GM23338 (cell line): ENCODE measurements around the gene TMEM30B. TPM values are rescaled to one million over a fixed set of nuclear protein-coding genes. Genes with fewer than 3 reads are reported as not detected.

Source experiments
- ATAC-seq: fragments of 200-7000 bp; cut with Tn5 transposase; 3 replicates; pipeline ENCODE4 v1.9.1; 2020
- DNase-seq: peaks from one replicate; pipeline ENCODE4 v3.0.0-alpha.2; 2015; ENCODE audit warnings: low spot score
- H2AFZ ChIP-seq: fragments of 200-600 bp; sonication (generic); 2 replicates; pipeline ENCODE4 v1.8.0; 2016; ENCODE audit warnings: antibody characterized with exemption, mild to moderate bottlenecking, moderate library complexity
- H3F3A ChIP-seq: fragments of 200-600 bp; sonication (generic); replicated peaks from 2 replicates; pipeline ENCODE4 v1.8.0; 2017; ENCODE audit warnings: antibody characterized with exemption, mixed run types, low read depth
- H3K27ac ChIP-seq: fragments of 200-600 bp; sonication (generic); 2 replicates; pipeline ENCODE4 v1.6.1; 2016; ENCODE audit warnings: low read depth
- H3K27me3 ChIP-seq: fragments of 200-600 bp; sonication (generic); 2 replicates; pipeline ENCODE4 v1.8.0; 2016; ENCODE audit warnings: mild to moderate bottlenecking, mixed run types, moderate library complexity; ENCODE audit not compliant: insufficient read depth
- H3K36me3 ChIP-seq: fragments of 200-600 bp; sonication (generic); 2 replicates; pipeline ENCODE4 v1.8.0; 2016; ENCODE audit warnings: mild to moderate bottlenecking; ENCODE audit not compliant: insufficient read depth
- H3K4me1 ChIP-seq: fragments of 200-600 bp; sonication (generic); 2 replicates; pipeline ENCODE4 v1.8.0; 2016; ENCODE audit warnings: mild to moderate bottlenecking, moderate library complexity; ENCODE audit not compliant: insufficient read depth
- H3K4me2 ChIP-seq: fragments of 200-600 bp; sonication (generic); 2 replicates; pipeline ENCODE4 v1.7.1; 2017; ENCODE audit warnings: mixed run types
- H3K4me3 ChIP-seq: fragments of 200-600 bp; sonication (generic); 2 replicates; pipeline ENCODE4 v1.6.1; 2016; ENCODE audit warnings: mixed run types
- H3K79me2 ChIP-seq: fragments of 200-600 bp; sonication (generic); replicated peaks from 2 replicates; pipeline ENCODE4 v1.8.0; 2017; ENCODE audit warnings: mild to moderate bottlenecking; ENCODE audit not compliant: insufficient read depth
- H3K9me2 ChIP-seq: fragments of 200-600 bp; sonication (generic); 2 replicates; pipeline ENCODE4 v1.8.0; 2017; ENCODE audit not compliant: insufficient read depth
- H4K20me1 ChIP-seq: fragments of 200-600 bp; sonication (generic); replicated peaks from 2 replicates; pipeline ENCODE4 v1.8.0; 2017; ENCODE audit warnings: mild to moderate bottlenecking; ENCODE audit not compliant: insufficient read depth
- H3K27ac Mint-ChIP-seq: 2 replicates; pipeline ENCODE4 v1.8.0; 2020; ENCODE audit warnings: inconsistent platforms, mild to moderate bottlenecking, moderate library complexity, mixed read lengths
- H3K27me3 Mint-ChIP-seq: 3 replicates; pipeline ENCODE4 v1.8.0; 2022; ENCODE audit warnings: low read depth, mild to moderate bottlenecking, moderate library complexity, mixed read lengths, inconsistent platforms; ENCODE audit not compliant: insufficient read depth, poor library complexity
- H3K36me3 Mint-ChIP-seq: 3 replicates; pipeline ENCODE4 v1.8.0; 2021; ENCODE audit warnings: low read depth, mild to moderate bottlenecking, inconsistent platforms, moderate library complexity, mixed read lengths
- H3K4me1 Mint-ChIP-seq: 3 replicates; pipeline ENCODE4 v1.8.0; 2020; ENCODE audit warnings: mild to moderate bottlenecking, inconsistent platforms, mixed read lengths
- H3K4me3 Mint-ChIP-seq: 3 replicates; pipeline ENCODE4 v1.8.0; 2021; ENCODE audit warnings: moderate library complexity, mild to moderate bottlenecking, inconsistent platforms, mixed read lengths
- H3K9me3 Mint-ChIP-seq: 3 replicates; pipeline ENCODE4 v1.8.0; 2020; ENCODE audit warnings: moderate library complexity, mild to moderate bottlenecking, inconsistent platforms, mixed read lengths
- CREB1 ChIP-seq: fragments of 250-450 bp; sonication (Bioruptor Pico); IDR thresholded peaks from 2 replicates; pipeline ENCODE4 v1.5.0; 2020; ENCODE audit warnings: low read depth, mild to moderate bottlenecking, moderate library complexity
- EZH2 ChIP-seq: fragments of 200-600 bp; sonication (generic); IDR thresholded peaks from one replicate; pipeline ENCODE4 v1.8.0; 2017; ENCODE audit warnings: antibody characterized with exemption, mild to moderate bottlenecking, low read depth; ENCODE audit not compliant: unreplicated experiment
- JUNB ChIP-seq: IDR thresholded peaks from one replicate; pipeline ENCODE4 v1.6.1; 2016; ENCODE audit warnings: antibody characterized with exemption; ENCODE audit not compliant: unreplicated experiment
- NANOG ChIP-seq: IDR thresholded peaks from 2 replicates; pipeline ENCODE4 v1.6.1; 2016; ENCODE audit warnings: antibody characterized with exemption, borderline replicate concordance
- POLR2AphosphoS5 ChIP-seq: IDR thresholded peaks from 2 replicates; pipeline ENCODE4 v1.6.1; 2016; ENCODE audit warnings: antibody characterized with exemption, low read depth
- ZNF331 ChIP-seq: fragments of 250-450 bp; sonication (Bioruptor Pico); IDR thresholded peaks from 2 replicates; pipeline ENCODE4 v1.5.0; 2020; ENCODE audit warnings: low read depth, mild to moderate bottlenecking, moderate library complexity
- polyA plus RNA-seq: library from polyadenylated mRNA; unstranded; fragments of >200 nt; fragmentation: Nextera tagmentation; extraction: Ambion mirVana; gene quantifications from 2 replicates; pipeline ENCODE4 v1.2.1, GENCODE V29; 2016
- total RNA-seq: library from RNA; depleted of rRNA; stranded (reverse); fragments of >200 nt; shearing (Covaris generic); gene quantifications from 2 replicates; pipeline ENCODE4 v1.2.3, GENCODE V29; 2014
- TF ChIP-seq, protein P1 (sequence below): IDR thresholded peaks from one replicate; pipeline ENCODE4 v1.6.1; 2018; ENCODE audit warnings: antibody characterized with exemption; ENCODE audit not compliant: unreplicated experiment
- TF ChIP-seq, protein P2 (sequence below): IDR thresholded peaks from 2 replicates; pipeline ENCODE4 v1.6.1; 2016; ENCODE audit warnings: antibody characterized with exemption
- TF ChIP-seq, protein P3 (sequence below), 2 experiments: fragments of 200-600 bp in 1 of 2; sonication (generic) in 1 of 2; conservative IDR thresholded peaks; 2 replicates each; pipeline versions ENCODE4 v1.5.1 to v1.6.1; 2016 to 2017; ENCODE audit warnings: antibody characterized with exemption in 2 of 2, low read depth in 2 of 2, mild to moderate bottlenecking in 2 of 2, moderate library complexity in 1 of 2

TMEM30B gene
- total and polyA plus RNA-seq, 2 experiments from 2014 or later, result 7.2 to 22.9 TPM

DNA sequence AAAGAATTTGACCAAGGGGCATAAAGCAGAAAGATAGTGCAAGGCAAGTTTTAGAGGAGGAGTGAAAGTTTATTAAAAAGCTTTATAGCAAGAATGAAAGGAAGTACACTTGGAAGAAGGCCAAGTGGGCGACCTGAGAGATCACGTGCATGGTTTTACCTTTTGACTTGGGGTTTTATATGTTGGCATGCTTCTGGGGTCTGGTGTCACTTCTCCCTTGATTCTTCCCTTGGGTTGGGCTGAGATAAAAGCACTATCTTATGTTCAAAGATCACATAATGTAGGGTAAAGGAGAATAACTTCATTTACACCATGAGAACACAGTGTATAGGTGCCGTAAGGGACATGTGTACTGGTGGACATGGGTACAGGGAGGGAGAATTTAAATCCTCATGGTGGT lies 17.7 kb upstream of the TMEM30B start:
- H3K9me2 ChIP-seq, result no peaks in the 10 kb centered on the region
- peaks cover 16% of the 10 kb centered on the region for H3K4me1 ChIP-seq
- H2AFZ ChIP-seq, result no peak overlapping the region
- no peak overlapping the region for H3K4me3 ChIP-seq
- H3K36me3 ChIP-seq, result no peaks in the 10 kb centered on the region
- peaks cover 27% of the 10 kb centered on the region for H3K4me1 Mint-ChIP-seq
- peaks cover 9% of the 10 kb centered on the region; the same call in 2 of the 3 replicates for H3K9me3 Mint-ChIP-seq
- no peaks in the 10 kb centered on the region; the same call in 2 of the 3 replicates for H3K36me3 Mint-ChIP-seq
- no peak overlapping the region for H3K27ac Mint-ChIP-seq
- H3K27ac ChIP-seq, result no peak overlapping the region
- H3K79me2 ChIP-seq, result no peaks in the 10 kb centered on the region
- H3K4me2 ChIP-seq, result no peak overlapping the region
- TF ChIP-seq CREB1 (CRISPR knock-in tag) (no peak), EZH2 (no peak), ZNF331 (CRISPR knock-in tag) (no peak), JUNB (no peak), POLR2AphosphoS5 (no peak)
- TF ChIP-seq, protein P1, sequence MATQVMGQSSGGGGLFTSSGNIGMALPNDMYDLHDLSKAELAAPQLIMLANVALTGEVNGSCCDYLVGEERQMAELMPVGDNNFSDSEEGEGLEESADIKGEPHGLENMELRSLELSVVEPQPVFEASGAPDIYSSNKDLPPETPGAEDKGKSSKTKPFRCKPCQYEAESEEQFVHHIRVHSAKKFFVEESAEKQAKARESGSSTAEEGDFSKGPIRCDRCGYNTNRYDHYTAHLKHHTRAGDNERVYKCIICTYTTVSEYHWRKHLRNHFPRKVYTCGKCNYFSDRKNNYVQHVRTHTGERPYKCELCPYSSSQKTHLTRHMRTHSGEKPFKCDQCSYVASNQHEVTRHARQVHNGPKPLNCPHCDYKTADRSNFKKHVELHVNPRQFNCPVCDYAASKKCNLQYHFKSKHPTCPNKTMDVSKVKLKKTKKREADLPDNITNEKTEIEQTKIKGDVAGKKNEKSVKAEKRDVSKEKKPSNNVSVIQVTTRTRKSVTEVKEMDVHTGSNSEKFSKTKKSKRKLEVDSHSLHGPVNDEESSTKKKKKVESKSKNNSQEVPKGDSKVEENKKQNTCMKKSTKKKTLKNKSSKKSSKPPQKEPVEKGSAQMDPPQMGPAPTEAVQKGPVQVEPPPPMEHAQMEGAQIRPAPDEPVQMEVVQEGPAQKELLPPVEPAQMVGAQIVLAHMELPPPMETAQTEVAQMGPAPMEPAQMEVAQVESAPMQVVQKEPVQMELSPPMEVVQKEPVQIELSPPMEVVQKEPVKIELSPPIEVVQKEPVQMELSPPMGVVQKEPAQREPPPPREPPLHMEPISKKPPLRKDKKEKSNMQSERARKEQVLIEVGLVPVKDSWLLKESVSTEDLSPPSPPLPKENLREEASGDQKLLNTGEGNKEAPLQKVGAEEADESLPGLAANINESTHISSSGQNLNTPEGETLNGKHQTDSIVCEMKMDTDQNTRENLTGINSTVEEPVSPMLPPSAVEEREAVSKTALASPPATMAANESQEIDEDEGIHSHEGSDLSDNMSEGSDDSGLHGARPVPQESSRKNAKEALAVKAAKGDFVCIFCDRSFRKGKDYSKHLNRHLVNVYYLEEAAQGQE, result no peak
- TF ChIP-seq, protein P2, sequence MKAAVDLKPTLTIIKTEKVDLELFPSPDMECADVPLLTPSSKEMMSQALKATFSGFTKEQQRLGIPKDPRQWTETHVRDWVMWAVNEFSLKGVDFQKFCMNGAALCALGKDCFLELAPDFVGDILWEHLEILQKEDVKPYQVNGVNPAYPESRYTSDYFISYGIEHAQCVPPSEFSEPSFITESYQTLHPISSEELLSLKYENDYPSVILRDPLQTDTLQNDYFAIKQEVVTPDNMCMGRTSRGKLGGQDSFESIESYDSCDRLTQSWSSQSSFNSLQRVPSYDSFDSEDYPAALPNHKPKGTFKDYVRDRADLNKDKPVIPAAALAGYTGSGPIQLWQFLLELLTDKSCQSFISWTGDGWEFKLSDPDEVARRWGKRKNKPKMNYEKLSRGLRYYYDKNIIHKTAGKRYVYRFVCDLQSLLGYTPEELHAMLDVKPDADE, result no peak
- TF ChIP-seq, protein P3, sequence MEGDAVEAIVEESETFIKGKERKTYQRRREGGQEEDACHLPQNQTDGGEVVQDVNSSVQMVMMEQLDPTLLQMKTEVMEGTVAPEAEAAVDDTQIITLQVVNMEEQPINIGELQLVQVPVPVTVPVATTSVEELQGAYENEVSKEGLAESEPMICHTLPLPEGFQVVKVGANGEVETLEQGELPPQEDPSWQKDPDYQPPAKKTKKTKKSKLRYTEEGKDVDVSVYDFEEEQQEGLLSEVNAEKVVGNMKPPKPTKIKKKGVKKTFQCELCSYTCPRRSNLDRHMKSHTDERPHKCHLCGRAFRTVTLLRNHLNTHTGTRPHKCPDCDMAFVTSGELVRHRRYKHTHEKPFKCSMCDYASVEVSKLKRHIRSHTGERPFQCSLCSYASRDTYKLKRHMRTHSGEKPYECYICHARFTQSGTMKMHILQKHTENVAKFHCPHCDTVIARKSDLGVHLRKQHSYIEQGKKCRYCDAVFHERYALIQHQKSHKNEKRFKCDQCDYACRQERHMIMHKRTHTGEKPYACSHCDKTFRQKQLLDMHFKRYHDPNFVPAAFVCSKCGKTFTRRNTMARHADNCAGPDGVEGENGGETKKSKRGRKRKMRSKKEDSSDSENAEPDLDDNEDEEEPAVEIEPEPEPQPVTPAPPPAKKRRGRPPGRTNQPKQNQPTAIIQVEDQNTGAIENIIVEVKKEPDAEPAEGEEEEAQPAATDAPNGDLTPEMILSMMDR (conservative IDR thresholded peaks at IDR 0.05; ENCODE audit: low read depth in 2 of 2), result no peak
- H3K4me3 Mint-ChIP-seq, result no peak overlapping the region
- DNase-seq (no peak), ATAC-seq (no peak)
- no peaks in the 10 kb centered on the region for H4K20me1 ChIP-seq
- H3F3A ChIP-seq, result no peaks in the 10 kb centered on the region
- H3K27me3 Mint-ChIP-seq, result peaks cover 3% of the 10 kb centered on the region
- H3K27me3 ChIP-seq, result no peaks in the 10 kb centered on the region

DNA sequence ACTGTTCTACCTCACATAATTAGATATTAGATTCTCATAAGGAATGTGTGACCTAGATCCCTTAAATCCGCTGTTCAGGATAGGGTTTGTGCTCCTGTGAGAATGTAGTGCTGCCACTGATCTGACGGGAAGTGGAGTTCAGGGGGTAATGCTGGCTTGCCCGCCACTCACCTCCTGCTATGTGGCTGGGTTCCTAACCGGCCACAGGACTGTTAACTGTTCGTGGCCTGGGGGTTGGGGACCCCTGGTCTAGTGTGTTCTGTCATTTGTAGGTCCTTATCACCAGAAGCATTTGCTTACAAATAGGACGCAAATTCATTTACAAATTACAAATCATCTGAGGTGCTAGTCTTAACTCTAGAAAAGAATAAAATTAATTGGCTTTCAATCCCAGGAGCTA lies 16.4 kb upstream of the TMEM30B start:
- no peak overlapping the region for H2AFZ ChIP-seq
- H3K36me3 ChIP-seq, result no peaks in the 10 kb centered on the region
- H3F3A ChIP-seq, result no peaks in the 10 kb centered on the region
- H3K27ac ChIP-seq, result no peak overlapping the region
- peak; percentile 66 for ATAC-seq
- no peaks in the 10 kb centered on the region for H4K20me1 ChIP-seq
- no peak overlapping the region for H3K4me2 ChIP-seq
- no peaks in the 10 kb centered on the region for H3K27me3 ChIP-seq
- Mint-ChIP-seq H3K27me3 (peaks cover 3% of the 10 kb centered on the region), H3K4me1 (peaks cover 27% of the 10 kb centered on the region), H3K4me3 (no peak overlapping the region), H3K27ac (no peak overlapping the region), H3K9me3 (peaks cover 3% of the 10 kb centered on the region; the same call in 1 of the 3 replicates), H3K36me3 (no peaks in the 10 kb centered on the region)
- no peak overlapping the region for H3K4me3 ChIP-seq
- H3K4me1 ChIP-seq, result peaks cover 16% of the 10 kb centered on the region
- no peak for DNase-seq
- H3K79me2 ChIP-seq, result no peaks in the 10 kb centered on the region
- no peaks in the 10 kb centered on the region for H3K9me2 ChIP-seq
- TF ChIP-seq ZNF331 (CRISPR knock-in tag) (no peak), EZH2 (no peak), NANOG (no peak)
- TF ChIP-seq, protein P3 (conservative IDR thresholded peaks at IDR 0.05; ENCODE audit: low read depth in 2 of 2), result no peak
